ENCODE results near the gene PLEKHG5. TPM values are rescaled to one million over a fixed set of nuclear protein-coding genes. Genes with fewer than 3 reads are reported as not detected.

The PLEKHG5 gene
- total and polyA plus RNA-seq, 10 donors: 6.4 to 120 (median 59.4) TPM

DNA sequence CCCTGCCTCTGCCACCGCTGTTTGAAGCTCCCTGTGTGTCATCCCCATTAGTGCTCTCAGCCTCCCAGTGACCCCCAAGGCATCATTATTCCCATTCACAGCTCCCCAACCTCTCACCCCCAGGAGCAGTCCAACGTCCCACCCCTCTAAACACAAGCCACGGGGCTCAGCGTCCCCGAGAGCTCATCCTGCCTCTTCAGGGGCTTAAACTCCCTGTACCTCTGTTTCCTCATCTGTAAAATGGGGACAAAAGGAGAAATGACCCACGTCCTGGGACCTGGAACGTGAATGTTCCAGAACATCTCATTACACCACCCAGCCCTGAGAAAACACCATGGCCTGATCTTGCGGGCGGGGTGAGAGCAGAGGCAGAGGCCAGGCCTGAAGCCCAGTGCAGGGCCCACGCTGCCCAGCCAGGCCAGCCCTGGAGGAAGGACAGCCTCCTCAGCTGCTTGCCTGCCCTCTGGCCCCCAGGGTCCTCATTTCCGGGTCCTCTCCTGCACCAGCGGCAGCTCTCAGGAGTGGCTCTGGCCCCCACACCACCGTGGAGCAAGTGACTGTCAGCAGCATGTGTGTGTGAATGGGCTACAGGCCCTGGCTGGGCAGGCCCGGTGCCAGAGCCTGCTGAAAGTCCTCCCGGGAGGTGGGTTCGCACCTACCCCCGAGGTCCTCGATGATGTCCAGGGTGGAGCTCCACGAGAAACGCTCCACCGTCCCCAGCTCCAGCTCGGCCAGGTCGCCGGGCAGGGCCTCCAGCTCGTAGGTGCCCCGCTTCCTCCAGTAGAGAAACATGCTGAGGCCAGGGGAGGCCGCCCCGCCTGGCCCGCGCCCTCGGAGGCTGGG, 14.1 kb upstream of the PLEKHG5 start:
- Histone ChIP-seq H3K36me3 (no peaks in the 10 kb centered on the region), H3K4me1 (peaks cover 14 to 57% (median 42%) of the 10 kb centered on the region in 6 donors), H3K4me3 (no peak overlapping the region), H3K9me3 (no peaks in the 10 kb centered on the region), H3K27ac (no peak overlapping the region), H3K27me3 (replicated peaks in 1 of 7) (peaks cover 0 to 19% (median 0%) of the 10 kb centered on the region in 7 donors)
- WGBS, 5 donors: 81 to 92% (median 88%) methylated on average over 20 to 31 of the region's 31 CpGs
- TF ChIP-seq POLR2AphosphoS5 (IDR thresholded peaks at IDR 0.05) (no peak), POLR2A (IDR thresholded peaks at IDR 0.05) (no peak)
- TF ChIP-seq, protein P1, sequence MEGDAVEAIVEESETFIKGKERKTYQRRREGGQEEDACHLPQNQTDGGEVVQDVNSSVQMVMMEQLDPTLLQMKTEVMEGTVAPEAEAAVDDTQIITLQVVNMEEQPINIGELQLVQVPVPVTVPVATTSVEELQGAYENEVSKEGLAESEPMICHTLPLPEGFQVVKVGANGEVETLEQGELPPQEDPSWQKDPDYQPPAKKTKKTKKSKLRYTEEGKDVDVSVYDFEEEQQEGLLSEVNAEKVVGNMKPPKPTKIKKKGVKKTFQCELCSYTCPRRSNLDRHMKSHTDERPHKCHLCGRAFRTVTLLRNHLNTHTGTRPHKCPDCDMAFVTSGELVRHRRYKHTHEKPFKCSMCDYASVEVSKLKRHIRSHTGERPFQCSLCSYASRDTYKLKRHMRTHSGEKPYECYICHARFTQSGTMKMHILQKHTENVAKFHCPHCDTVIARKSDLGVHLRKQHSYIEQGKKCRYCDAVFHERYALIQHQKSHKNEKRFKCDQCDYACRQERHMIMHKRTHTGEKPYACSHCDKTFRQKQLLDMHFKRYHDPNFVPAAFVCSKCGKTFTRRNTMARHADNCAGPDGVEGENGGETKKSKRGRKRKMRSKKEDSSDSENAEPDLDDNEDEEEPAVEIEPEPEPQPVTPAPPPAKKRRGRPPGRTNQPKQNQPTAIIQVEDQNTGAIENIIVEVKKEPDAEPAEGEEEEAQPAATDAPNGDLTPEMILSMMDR (IDR thresholded peaks at IDR 0.05 in 8 of 11, conservative IDR thresholded peaks at IDR 0.05 in 3 of 11): no peak
- intact Hi-C loops (cut with DNase I; ENCODE audit: low total_unique reads): no loop called here
- DNase-seq: no peak

DNA sequence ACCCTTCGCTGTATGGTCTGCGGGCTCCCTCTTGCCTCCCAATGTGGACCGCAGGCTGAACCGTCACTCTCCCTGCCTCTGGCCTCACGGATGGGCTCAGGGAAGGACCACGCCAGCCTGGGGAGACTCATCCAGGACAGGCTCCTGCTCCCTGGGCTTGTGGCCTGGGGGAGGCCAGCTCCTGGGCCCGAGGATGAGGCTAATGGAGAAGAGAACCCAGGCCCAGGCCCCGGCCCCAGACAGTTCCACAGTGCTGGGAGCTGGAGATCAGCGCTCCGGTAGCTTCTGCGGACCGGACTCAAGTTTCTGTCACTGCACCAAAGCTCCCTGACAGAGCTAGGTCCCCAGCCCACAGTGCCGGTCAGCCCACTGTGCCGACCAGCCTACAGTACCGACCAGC, 13.4 kb upstream of the PLEKHG5 start:
- no peak overlapping the region for H3K27ac ChIP-seq
- peaks cover 14 to 59% (median 43%) of the 10 kb centered on the region in 6 donors for H3K4me1 ChIP-seq
- no peaks in the 10 kb centered on the region for H3K36me3 ChIP-seq
- intact Hi-C loops (cut with DNase I; ENCODE audit: low total_unique reads): no loop called here
- 88 to 98% (median 93%) methylated on average over 3 to 15 of the region's 15 CpGs for WGBS, 5 donors
- H3K27me3 ChIP-seq (replicated peaks in 1 of 7): peaks cover 0 to 19% (median 0%) of the 10 kb centered on the region in 7 donors
- DNase-seq: no peak
- no peak overlapping the region for H3K4me3 ChIP-seq
- TF ChIP-seq POLR2A (IDR thresholded peaks at IDR 0.05) (no peak), POLR2AphosphoS5 (IDR thresholded peaks at IDR 0.05) (no peak)
- TF ChIP-seq, protein P1 (IDR thresholded peaks at IDR 0.05 in 8 of 11, conservative IDR thresholded peaks at IDR 0.05 in 3 of 11): no peak
- no peaks in the 10 kb centered on the region for H3K9me3 ChIP-seq

DNA sequence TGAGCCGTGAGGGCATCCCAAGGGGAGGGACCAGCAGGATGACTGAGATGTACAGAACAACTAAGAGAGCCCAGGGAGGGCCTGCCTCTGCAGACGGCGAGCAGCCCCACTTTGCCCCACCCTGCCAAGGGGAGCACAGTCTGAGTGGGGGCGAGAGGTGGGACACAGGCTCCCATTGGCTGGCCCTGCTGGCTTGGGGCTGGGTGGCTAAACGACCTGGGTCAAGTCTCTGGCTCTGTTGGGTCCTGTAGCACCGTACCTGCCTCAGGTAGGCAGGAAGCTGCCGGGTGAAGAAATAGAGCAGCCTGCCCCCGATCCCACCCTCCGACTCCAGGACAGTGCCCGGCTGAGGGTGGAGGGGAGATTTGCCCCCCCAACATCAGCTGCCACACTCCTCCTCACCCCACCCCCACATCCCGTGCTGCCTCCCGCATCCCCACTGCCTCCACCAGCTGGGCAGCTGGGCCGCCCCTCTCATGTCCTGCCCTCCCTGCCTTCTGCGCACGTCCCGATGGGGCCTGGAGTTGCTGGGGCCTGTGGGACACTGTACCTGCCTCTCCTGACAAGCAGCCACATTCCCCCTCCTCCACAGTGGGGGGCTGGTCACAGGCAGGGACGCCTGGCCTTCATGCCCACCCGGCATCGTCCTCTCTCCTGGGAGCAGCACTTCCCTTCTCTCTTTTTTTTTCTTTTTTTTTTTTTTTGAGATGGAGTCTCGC, 12.6 kb upstream of the PLEKHG5 start:
- H3K9me3 ChIP-seq: no peaks in the 10 kb centered on the region
- H3K27me3 ChIP-seq (replicated peaks in 1 of 7): peaks cover 0 to 17% (median 0%) of the 10 kb centered on the region in 7 donors
- H3K4me3 ChIP-seq: no peak overlapping the region
- intact Hi-C loops (cut with DNase I; ENCODE audit: low total_unique reads): no loop called here
- H3K27ac ChIP-seq: peak overlapping the region in 1 of 8 donors; percentile 85
- H3K4me1 ChIP-seq: peaks cover 16 to 59% (median 43%) of the 10 kb centered on the region in 6 donors
- no peaks in the 10 kb centered on the region for H3K36me3 ChIP-seq
- TF ChIP-seq POLR2AphosphoS5 (IDR thresholded peaks at IDR 0.05): no peak
- TF ChIP-seq, protein P1 (IDR thresholded peaks at IDR 0.05 in 8 of 11, conservative IDR thresholded peaks at IDR 0.05 in 3 of 11): no peak
- no peak for TF ChIP-seq POLR2A (IDR thresholded peaks at IDR 0.05)
- WGBS, 5 donors: 82 to 86% (median 84%) methylated on average over 15 to 20 of the region's 20 CpGs
- no peak for DNase-seq

All from spleen (tissue), 11 donors.